HG03060 (cell line): Measurements from ENCODE around the gene NBDY.
"Not testable (repeated sequence)": the region's sequence is repeated elsewhere in the genome, so short reads cannot be mapped to it uniquely, and the experiment has no call there.

Source experiments
- ATAC-seq: cut with Tn5 transposase; IDR thresholded peaks from one replicate; pipeline ENCODE4 v1.9.1; 2021; ENCODE audit warnings: low read depth, moderate number of reproducible peaks; ENCODE audit not compliant: unreplicated experiment

The NBDY gene

GRCh38 chrX:56764153-56764974 is 35.3 kb downstream of the NBDY start:
- ATAC-seq: peak; percentile 60

GRCh38 chrX:56764975-56765791 is 36.1 kb downstream of the NBDY start:
- ATAC-seq: no peak

- no peak for ATAC-seq
Measured at GRCh38 chrX:56765811-56766553, 36.9 kb downstream of the NBDY start.

GRCh38 chrX:56766554-56767347 is 37.7 kb downstream of the NBDY start:
- no peak for ATAC-seq

- ATAC-seq: not testable (repeated sequence)
Measured at GRCh38 chrX:56767348-56768119, 38.5 kb downstream of the NBDY start.

- not testable (repeated sequence) for ATAC-seq
Measured at GRCh38 chrX:56768120-56768660, 39.1 kb downstream of the NBDY start.

GRCh38 chrX:56772675-56773521 is 43.9 kb downstream of the NBDY start:
- not testable (repeated sequence) for ATAC-seq

- not testable (repeated sequence) for ATAC-seq
Measured at GRCh38 chrX:56773522-56774060, 44.5 kb downstream of the NBDY start.

GRCh38 chrX:56778099-56778923 is 49.3 kb downstream of the NBDY start:
- not testable (repeated sequence) for ATAC-seq

GRCh38 chrX:56778924-56779468 is 50.0 kb downstream of the NBDY start:
- not testable (repeated sequence) for ATAC-seq

- ATAC-seq: not testable (repeated sequence)
Measured at GRCh38 chrX:56780681-56781649, 51.9 kb downstream of the NBDY start.

- ATAC-seq: no peak
Measured at GRCh38 chrX:56782352-56782751, 53.3 kb downstream of the NBDY start.

GRCh38 chrX:56782791-56783449 is 53.9 kb downstream of the NBDY start:
- ATAC-seq: no peak

- ATAC-seq: no peak
Measured at GRCh38 chrX:56783450-56783831, 54.4 kb downstream of the NBDY start.

GRCh38 chrX:56783996-56784620 is 55.1 kb downstream of the NBDY start:
- no peak for ATAC-seq
